ENCODE measurements around the gene RNU1-1. TPM values are rescaled to one million over a fixed set of nuclear protein-coding genes. Genes with fewer than 3 reads are reported as not detected.

RNU1-1 gene
- polyA plus RNA-seq, 1 donor from 2014 or later, result not detected

DNA sequence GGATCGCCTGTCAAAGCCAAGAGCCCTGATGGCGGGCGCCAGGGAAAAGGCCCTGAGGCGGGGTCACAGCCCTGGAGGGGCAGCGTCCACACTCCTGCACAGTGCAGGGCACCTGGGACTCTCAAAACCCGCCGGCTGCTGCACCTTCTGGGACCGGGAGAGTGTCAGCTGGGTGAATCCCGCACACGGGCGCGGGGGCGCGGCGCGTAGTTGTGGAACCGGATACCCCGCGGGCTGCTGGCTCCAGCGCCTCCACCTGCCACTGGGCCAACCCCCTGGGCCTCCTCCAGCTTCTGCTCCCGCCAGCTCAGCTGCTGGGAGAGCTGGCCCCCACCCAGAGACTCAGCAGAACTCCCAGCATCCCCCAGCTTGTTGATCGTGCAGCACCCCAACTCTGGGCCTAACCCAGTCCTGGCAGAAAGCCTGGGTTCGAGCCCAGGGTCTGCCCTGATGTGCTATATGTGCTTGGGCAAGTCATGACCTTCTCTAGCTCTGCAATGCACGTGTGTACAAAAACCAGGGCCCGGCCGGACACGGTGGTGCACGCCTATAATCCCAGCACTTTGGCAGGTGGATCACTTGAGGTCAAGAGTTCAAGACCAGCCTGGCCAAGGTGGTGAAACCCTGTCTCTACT, 39.8 kb downstream of the RNU1-1 start (continued):
- TF ChIP-seq RAD21 (conservative IDR thresholded peaks at IDR 0.05) (no peak), EP300 (conservative IDR thresholded peaks at IDR 0.05; ENCODE audit: poor library complexity, severe bottlenecking) (no peak)

DNA sequence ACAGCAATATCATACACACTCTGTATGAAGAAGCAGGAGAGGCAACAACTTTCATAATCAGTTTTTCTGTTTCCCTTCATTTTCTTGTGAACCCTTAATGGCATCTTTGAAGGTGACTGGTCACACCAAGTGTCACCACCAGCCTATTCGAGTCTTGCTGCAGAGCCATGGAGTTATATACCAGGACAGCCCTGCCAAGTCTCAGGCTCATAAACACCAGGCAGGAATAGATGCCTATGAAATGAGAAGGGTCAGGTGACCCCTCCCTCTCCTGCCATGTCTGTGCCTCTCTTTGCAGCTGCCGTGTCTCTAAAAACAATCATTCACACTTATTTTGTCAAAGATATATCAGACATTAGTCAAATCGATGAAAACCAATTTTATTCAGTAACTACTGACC, 45.5 kb downstream of the RNU1-1 start:
- TF ChIP-seq EZH2 (IDR thresholded peaks at IDR 0.05; ENCODE audit: borderline replicate concordance, insufficient read depth, low read length, poor library complexity, severe bottlenecking), result no peak
- no peak for TF ChIP-seq SMC3 (conservative IDR thresholded peaks at IDR 0.05; ENCODE audit: poor library complexity)
- no peak for TF ChIP-seq EP300 (conservative IDR thresholded peaks at IDR 0.05; ENCODE audit: poor library complexity, severe bottlenecking)
- TF ChIP-seq, protein P1, sequence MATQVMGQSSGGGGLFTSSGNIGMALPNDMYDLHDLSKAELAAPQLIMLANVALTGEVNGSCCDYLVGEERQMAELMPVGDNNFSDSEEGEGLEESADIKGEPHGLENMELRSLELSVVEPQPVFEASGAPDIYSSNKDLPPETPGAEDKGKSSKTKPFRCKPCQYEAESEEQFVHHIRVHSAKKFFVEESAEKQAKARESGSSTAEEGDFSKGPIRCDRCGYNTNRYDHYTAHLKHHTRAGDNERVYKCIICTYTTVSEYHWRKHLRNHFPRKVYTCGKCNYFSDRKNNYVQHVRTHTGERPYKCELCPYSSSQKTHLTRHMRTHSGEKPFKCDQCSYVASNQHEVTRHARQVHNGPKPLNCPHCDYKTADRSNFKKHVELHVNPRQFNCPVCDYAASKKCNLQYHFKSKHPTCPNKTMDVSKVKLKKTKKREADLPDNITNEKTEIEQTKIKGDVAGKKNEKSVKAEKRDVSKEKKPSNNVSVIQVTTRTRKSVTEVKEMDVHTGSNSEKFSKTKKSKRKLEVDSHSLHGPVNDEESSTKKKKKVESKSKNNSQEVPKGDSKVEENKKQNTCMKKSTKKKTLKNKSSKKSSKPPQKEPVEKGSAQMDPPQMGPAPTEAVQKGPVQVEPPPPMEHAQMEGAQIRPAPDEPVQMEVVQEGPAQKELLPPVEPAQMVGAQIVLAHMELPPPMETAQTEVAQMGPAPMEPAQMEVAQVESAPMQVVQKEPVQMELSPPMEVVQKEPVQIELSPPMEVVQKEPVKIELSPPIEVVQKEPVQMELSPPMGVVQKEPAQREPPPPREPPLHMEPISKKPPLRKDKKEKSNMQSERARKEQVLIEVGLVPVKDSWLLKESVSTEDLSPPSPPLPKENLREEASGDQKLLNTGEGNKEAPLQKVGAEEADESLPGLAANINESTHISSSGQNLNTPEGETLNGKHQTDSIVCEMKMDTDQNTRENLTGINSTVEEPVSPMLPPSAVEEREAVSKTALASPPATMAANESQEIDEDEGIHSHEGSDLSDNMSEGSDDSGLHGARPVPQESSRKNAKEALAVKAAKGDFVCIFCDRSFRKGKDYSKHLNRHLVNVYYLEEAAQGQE (IDR thresholded peaks at IDR 0.05; ENCODE audit: borderline replicate concordance), result no peak
- no peak for TF ChIP-seq RAD21 (conservative IDR thresholded peaks at IDR 0.05)
- TF ChIP-seq TAF1 (IDR thresholded peaks at IDR 0.05; ENCODE audit: low read depth), result no peak
- TF ChIP-seq, protein P2, sequence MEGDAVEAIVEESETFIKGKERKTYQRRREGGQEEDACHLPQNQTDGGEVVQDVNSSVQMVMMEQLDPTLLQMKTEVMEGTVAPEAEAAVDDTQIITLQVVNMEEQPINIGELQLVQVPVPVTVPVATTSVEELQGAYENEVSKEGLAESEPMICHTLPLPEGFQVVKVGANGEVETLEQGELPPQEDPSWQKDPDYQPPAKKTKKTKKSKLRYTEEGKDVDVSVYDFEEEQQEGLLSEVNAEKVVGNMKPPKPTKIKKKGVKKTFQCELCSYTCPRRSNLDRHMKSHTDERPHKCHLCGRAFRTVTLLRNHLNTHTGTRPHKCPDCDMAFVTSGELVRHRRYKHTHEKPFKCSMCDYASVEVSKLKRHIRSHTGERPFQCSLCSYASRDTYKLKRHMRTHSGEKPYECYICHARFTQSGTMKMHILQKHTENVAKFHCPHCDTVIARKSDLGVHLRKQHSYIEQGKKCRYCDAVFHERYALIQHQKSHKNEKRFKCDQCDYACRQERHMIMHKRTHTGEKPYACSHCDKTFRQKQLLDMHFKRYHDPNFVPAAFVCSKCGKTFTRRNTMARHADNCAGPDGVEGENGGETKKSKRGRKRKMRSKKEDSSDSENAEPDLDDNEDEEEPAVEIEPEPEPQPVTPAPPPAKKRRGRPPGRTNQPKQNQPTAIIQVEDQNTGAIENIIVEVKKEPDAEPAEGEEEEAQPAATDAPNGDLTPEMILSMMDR (IDR thresholded peaks at IDR 0.05; ENCODE audit: poor library complexity, severe bottlenecking), result no peak
- no peak for TF ChIP-seq POLR2AphosphoS5 (IDR thresholded peaks at IDR 0.05)
- no peak for TF ChIP-seq MXI1 (conservative IDR thresholded peaks at IDR 0.05; ENCODE audit: poor library complexity, severe bottlenecking)
- no peak overlapping the region for H3K9ac ChIP-seq (ENCODE audit: low read length)
- no peaks in the 10 kb centered on the region for H3K9me2 ChIP-seq (ENCODE audit: insufficient read depth, low read length)
- no peaks in the 10 kb centered on the region for H3K27me3 ChIP-seq (ENCODE audit: insufficient read depth, low read depth, low read length)
- no peaks in the 10 kb centered on the region for H3K79me2 ChIP-seq (replicated peaks; ENCODE audit: insufficient read depth, low read length)
- H3K4me3 ChIP-seq (ENCODE audit: low read length), result no peak overlapping the region
- peaks cover 4% of the 10 kb centered on the region for H3K36me3 ChIP-seq (ENCODE audit: insufficient read depth, low read length)
- H3F3A ChIP-seq (ENCODE audit: insufficient read depth, low read length, poor library complexity, severe bottlenecking), result no peaks in the 10 kb centered on the region
- no peak overlapping the region for H3K27ac ChIP-seq (ENCODE audit: low read length)
- no peak overlapping the region for H2AFZ ChIP-seq (ENCODE audit: low read depth, low read length)
- H3K4me2 ChIP-seq (ENCODE audit: low read length), result no peak overlapping the region
- no peaks in the 10 kb centered on the region for H3K9me3 ChIP-seq (ENCODE audit: low read length)
- H4K20me1 ChIP-seq (ENCODE audit: insufficient read depth), result no peaks in the 10 kb centered on the region

DNA sequence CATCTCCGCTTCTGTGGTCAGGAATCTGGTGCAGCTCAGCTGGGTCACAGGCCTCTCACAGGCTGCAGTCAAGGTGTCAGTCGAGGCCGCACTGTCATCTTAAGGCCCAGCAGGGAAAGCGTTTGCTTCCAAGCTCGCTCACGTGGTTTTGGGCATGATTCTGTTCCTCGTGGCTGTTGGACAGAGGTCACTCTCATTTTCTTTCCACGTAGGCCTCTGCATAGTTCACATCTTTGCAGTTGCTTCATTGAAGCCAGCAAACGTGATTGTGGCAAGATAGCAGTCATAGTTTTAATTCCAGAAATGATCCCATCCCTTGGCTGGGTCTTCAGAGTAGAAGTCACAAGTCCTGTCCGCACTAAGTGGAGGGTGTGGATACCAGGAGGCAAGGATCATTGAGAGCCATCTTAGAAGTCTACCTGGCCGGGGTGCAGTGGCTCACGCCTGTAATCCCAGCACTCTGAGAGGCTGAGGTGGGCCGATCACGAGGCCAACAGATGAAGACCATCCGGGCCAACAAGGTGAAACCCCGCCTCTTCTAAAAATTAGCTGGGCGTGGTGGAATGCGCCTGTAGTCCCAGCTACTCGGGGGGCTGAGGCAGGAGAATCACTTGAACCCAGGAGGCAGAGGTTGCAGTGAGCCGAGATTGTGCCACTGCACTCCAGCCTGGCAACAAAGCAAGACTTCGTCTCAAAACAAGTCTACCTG, 49.0 kb downstream of the RNU1-1 start:
- Histone ChIP-seq H3K4me3 (ENCODE audit: low read length) (no peak overlapping the region), H3K27me3 (ENCODE audit: insufficient read depth, low read depth, low read length) (no peaks in the 10 kb centered on the region), H4K20me1 (ENCODE audit: insufficient read depth) (no peaks in the 10 kb centered on the region), H3K27ac (ENCODE audit: low read length) (no peak overlapping the region), H3K9me2 (ENCODE audit: insufficient read depth, low read length) (no peaks in the 10 kb centered on the region), H3K79me2 (replicated peaks; ENCODE audit: insufficient read depth, low read length) (no peaks in the 10 kb centered on the region), H3K36me3 (ENCODE audit: insufficient read depth, low read length) (no peaks in the 10 kb centered on the region), H3K9ac (ENCODE audit: low read length) (no peak overlapping the region), H3F3A (ENCODE audit: insufficient read depth, low read length, poor library complexity, severe bottlenecking) (no peaks in the 10 kb centered on the region), H2AFZ (ENCODE audit: low read depth, low read length) (no peak overlapping the region), H3K9me3 (ENCODE audit: low read length) (no peaks in the 10 kb centered on the region), H3K4me2 (ENCODE audit: low read length) (no peak overlapping the region)
- TF ChIP-seq MXI1 (conservative IDR thresholded peaks at IDR 0.05; ENCODE audit: poor library complexity, severe bottlenecking) (no peak), EZH2 (IDR thresholded peaks at IDR 0.05; ENCODE audit: borderline replicate concordance, insufficient read depth, low read length, poor library complexity, severe bottlenecking) (no peak), EP300 (conservative IDR thresholded peaks at IDR 0.05; ENCODE audit: poor library complexity, severe bottlenecking) (no peak), POLR2AphosphoS5 (IDR thresholded peaks at IDR 0.05) (no peak), RAD21 (conservative IDR thresholded peaks at IDR 0.05) (no peak), SMC3 (conservative IDR thresholded peaks at IDR 0.05; ENCODE audit: poor library complexity) (no peak), TAF1 (IDR thresholded peaks at IDR 0.05; ENCODE audit: low read depth) (no peak)
- TF ChIP-seq, protein P1 (IDR thresholded peaks at IDR 0.05; ENCODE audit: borderline replicate concordance), result no peak
- TF ChIP-seq, protein P2 (IDR thresholded peaks at IDR 0.05; ENCODE audit: poor library complexity, severe bottlenecking), result no peak

Data from neural cell (in vitro differentiated cells).